H1 (cell line): ENCODE measurements around the gene ASTN2. TPM values are rescaled to one million over a fixed set of nuclear protein-coding genes. Genes with fewer than 3 reads are reported as not detected.

Experiments
- CTCF ChIA-PET: fragments of 300-600 bp; sonication (Branson Sonifier 250); formaldehyde crosslinking; loops from one replicate; lab custom pipeline; 2021; ENCODE audit not compliant: partially characterized antibody; lab: Charles Lee
- POLR2A ChIA-PET: fragments of 300-600 bp; sonication (Branson Sonifier 250); formaldehyde crosslinking; loops from one replicate; lab custom pipeline; 2021; ENCODE audit warnings: inconsistent platforms; ENCODE audit not compliant: partially characterized antibody; lab: Charles Lee
- DNase-seq, 2 experiments: peaks; one replicate each; pipeline versions ENCODE4 v3.0.0 to v3.0.0-alpha.2; 2010 to 2022; ENCODE audit warnings: low spot score in 2 of 2, low read depth in 1 of 2, mixed read lengths in 1 of 2
- FAIRE-seq: peaks from 2 replicates; lab custom pipeline; 2011; peaks lifted over from hg19 to GRCh38; lab: Jason Lieb, UNC
- H2AFZ ChIP-seq: 2 replicates; pipeline ENCODE4 v1.8.1; 2012; ENCODE audit warnings: low read length, inconsistent platforms
- H2AK5ac ChIP-seq: 2 replicates; pipeline ENCODE4 v1.6.1; 2013; ENCODE audit warnings: low read depth, low read length
- H2BK120ac ChIP-seq: replicated peaks from 2 replicates; pipeline ENCODE3; 2013; ENCODE audit warnings: low read depth, low read length, inconsistent platforms
- H2BK12ac ChIP-seq: 2 replicates; pipeline ENCODE4 v1.6.1; 2013; ENCODE audit warnings: low read depth, low read length
- H2BK15ac ChIP-seq: 2 replicates; pipeline ENCODE4 v1.6.1; 2013; ENCODE audit warnings: low read length
- H2BK20ac ChIP-seq: 2 replicates; pipeline ENCODE4 v1.6.1; 2013; ENCODE audit warnings: low read length
- H2BK5ac ChIP-seq: 2 replicates; pipeline ENCODE4 v1.6.1; 2013; ENCODE audit warnings: low read depth, low read length
- H3K14ac ChIP-seq: 2 replicates; pipeline ENCODE4 v1.6.1; 2013; ENCODE audit warnings: inconsistent platforms; ENCODE audit not compliant: insufficient read length
- H3K18ac ChIP-seq: 2 replicates; pipeline ENCODE4 v1.6.1; 2013; ENCODE audit warnings: low read length; ENCODE audit errors: extremely low read depth
- H3K23ac ChIP-seq: 2 replicates; pipeline ENCODE4 v1.6.1; 2013; ENCODE audit warnings: inconsistent platforms; ENCODE audit not compliant: insufficient read length
- H3K23me2 ChIP-seq: 2 replicates; pipeline ENCODE4 v1.6.1; 2013; ENCODE audit warnings: low read depth, low read length
- H3K27ac ChIP-seq: 2 replicates; pipeline ENCODE4 v1.6.1; 2011; ENCODE audit warnings: low read depth, low read length, inconsistent platforms
- H3K27me3 ChIP-seq, 4 experiments: replicated peaks in 1 of 4; 1 replicate in 1 of 4; 2 replicates in 3 of 4; pipeline versions ENCODE4 v1.6.1 to v1.8.1; 2011 to 2013; ENCODE audit warnings: low read length in 3 of 4, mild to moderate bottlenecking in 3 of 4, inconsistent platforms in 2 of 4, mixed read lengths in 2 of 4, moderate library complexity in 1 of 4; ENCODE audit not compliant: control insufficient read depth in 3 of 4, insufficient read depth in 3 of 4; ENCODE audit errors: extremely low read depth in 1 of 4
- H3K36me3 ChIP-seq, 4 experiments: 2 replicates each; pipeline versions ENCODE4 v1.6.1 to v1.8.1; 2011 to 2013; ENCODE audit warnings: mild to moderate bottlenecking in 4 of 4, low read length in 3 of 4, moderate library complexity in 2 of 4, control low read depth in 1 of 4, inconsistent platforms in 1 of 4; ENCODE audit not compliant: insufficient read depth in 4 of 4, control insufficient read depth in 2 of 4
- H3K4ac ChIP-seq: replicated peaks from 2 replicates; pipeline ENCODE3; 2013; ENCODE audit warnings: low read length, low read depth, mixed read lengths, inconsistent platforms; ENCODE audit not compliant: insufficient read length
- H3K4me1 ChIP-seq, 4 experiments: replicated peaks in 1 of 4; 1 replicate in 1 of 4; 2 replicates in 3 of 4; pipeline versions ENCODE4 v1.6.1 to v1.8.1; 2011 to 2013; ENCODE audit warnings: low read length in 3 of 4, inconsistent platforms in 2 of 4, mixed read lengths in 1 of 4; ENCODE audit not compliant: insufficient read depth in 4 of 4, control insufficient read depth in 3 of 4
- H3K4me2 ChIP-seq, 2 experiments: 2 replicates each; pipeline versions ENCODE4 v1.6.1 to v1.8.1; 2011 to 2013; ENCODE audit warnings: low read depth in 2 of 2, low read length in 2 of 2, control low read depth in 1 of 2, inconsistent platforms in 1 of 2, mild to moderate bottlenecking in 1 of 2; ENCODE audit not compliant: insufficient read depth in 1 of 2
- H3K4me3 ChIP-seq, 4 experiments: fragments of 200-600, 300-600 bp in 1 of 4; sonication (generic), shearing (Covaris generic), sonication (Bioruptor Twin) in 1 of 4; 2 replicates each; pipeline versions ENCODE4 v1.5.1 to v1.8.1; 2011 to 2016; ENCODE audit warnings: low read length in 4 of 4, low read depth in 3 of 4, control low read depth in 2 of 4, inconsistent platforms in 2 of 4, mild to moderate bottlenecking in 2 of 4, mixed read lengths in 1 of 4, moderate library complexity in 1 of 4; ENCODE audit not compliant: insufficient read depth in 2 of 4; ENCODE audit errors: extremely low read depth in 1 of 4
- H3K56ac ChIP-seq: replicated peaks from 2 replicates; pipeline ENCODE3; 2013; ENCODE audit warnings: low read depth, mild to moderate bottlenecking, mixed read lengths, low read length, inconsistent platforms; ENCODE audit not compliant: insufficient read length
- H3K79me1 ChIP-seq: 2 replicates; pipeline ENCODE4 v1.6.1; 2013; ENCODE audit warnings: low read depth, low read length, control low read depth
- H3K79me2 ChIP-seq, 2 experiments: 2 replicates each; pipeline versions ENCODE4 v1.6.1 to v1.8.1; 2012 to 2013; ENCODE audit warnings: low read length in 2 of 2, mild to moderate bottlenecking in 2 of 2, inconsistent platforms in 1 of 2; ENCODE audit not compliant: insufficient read depth in 2 of 2, control insufficient read depth in 1 of 2
- H3K9ac ChIP-seq, 4 experiments: replicated peaks in 1 of 4; 1 replicate in 1 of 4; 2 replicates in 3 of 4; pipeline versions ENCODE4 v1.6.1 to v1.8.1; 2011 to 2013; ENCODE audit warnings: low read depth in 3 of 4, low read length in 3 of 4, control low read depth in 2 of 4, mild to moderate bottlenecking in 2 of 4, moderate library complexity in 2 of 4, inconsistent platforms in 1 of 4; ENCODE audit errors: extremely low read depth in 1 of 4
- H3K9me3 ChIP-seq, 2 experiments: 2 replicates each; pipeline versions ENCODE4 v1.6.1 to v1.8.1; 2012 to 2013; ENCODE audit warnings: mild to moderate bottlenecking in 2 of 2, moderate library complexity in 2 of 2, control low read depth in 1 of 2, inconsistent platforms in 1 of 2, low read depth in 1 of 2, low read length in 1 of 2, mixed read lengths in 1 of 2; ENCODE audit not compliant: insufficient read depth in 2 of 2
- H4K20me1 ChIP-seq, 2 experiments: replicated peaks in 1 of 2; 2 replicates each; pipeline versions ENCODE3 to v1.8.1; 2011 to 2013; ENCODE audit warnings: inconsistent platforms in 2 of 2, low read length in 2 of 2, mild to moderate bottlenecking in 1 of 2; ENCODE audit not compliant: insufficient read depth in 2 of 2, control insufficient read depth in 1 of 2
- H4K5ac ChIP-seq: 2 replicates; pipeline ENCODE4 v1.6.1; 2013; ENCODE audit warnings: low read length, low read depth, mixed read lengths, inconsistent platforms; ENCODE audit not compliant: insufficient read length
- H4K8ac ChIP-seq: 2 replicates; pipeline ENCODE4 v1.8.0; 2013; ENCODE audit warnings: mild to moderate bottlenecking, moderate library complexity, low read length, inconsistent platforms; ENCODE audit not compliant: insufficient read depth; ENCODE audit errors: extremely low read depth
- H4K91ac ChIP-seq: replicated peaks from 2 replicates; pipeline ENCODE3; 2013; ENCODE audit warnings: low read length, mixed read lengths, inconsistent platforms; ENCODE audit not compliant: insufficient read length
- BRCA1 ChIP-seq: IDR thresholded peaks from 2 replicates; pipeline ENCODE4 v1.6.1; 2012; ENCODE audit warnings: low read depth, low read length, improper control_type of control experiment
- POLR2A ChIP-seq, 2 experiments: IDR thresholded peaks; 1 replicate in 1 of 2; 2 replicates in 1 of 2; pipeline ENCODE4 v1.6.1; 2011; ENCODE audit warnings: low read depth in 2 of 2, low read length in 2 of 2, mild to moderate bottlenecking in 2 of 2; ENCODE audit errors: control extremely low read depth in 1 of 2
- POLR2AphosphoS5 ChIP-seq: IDR thresholded peaks from 2 replicates; pipeline ENCODE4 v1.6.1; 2011; ENCODE audit warnings: low read depth, low read length
- SRF ChIP-seq: IDR thresholded peaks from 2 replicates; pipeline ENCODE4 v1.6.1; 2011; ENCODE audit warnings: mild to moderate bottlenecking, low read depth, low read length, moderate library complexity
- WGBS, 2 experiments: shearing (Covaris generic) in 1 of 2; methylation state at CpG; one replicate each; pipeline versions ENCODE4 v1.1.6 to v1.1.7; 2013 to 2015; ENCODE audit warnings: low lambda C conversion rate in 2 of 2, mixed read lengths in 2 of 2, inconsistent platforms in 1 of 2, low coverage in 1 of 2, missing lambda C conversion rate in 1 of 2; ENCODE audit not compliant: insufficient replicate concordance in 2 of 2, insufficient coverage in 1 of 2, insufficient read length in 1 of 2; ENCODE audit errors: extremely low coverage in 1 of 2, missing lambda C conversion rate in 1 of 2; 5-methylcytosine and 5-hydroxymethylcytosine counted together
- polyA plus RNA-seq, 7 experiments: library from polyadenylated mRNA; depleted of rRNA in 3 of 7; stranded (reverse) in 5 of 7; unstranded in 2 of 7; fragments of >200 nt in 5 of 7; fragments of 200-250 nt in 2 of 7; gene quantifications; 1 replicate in 5 of 7; 2 replicates in 1 of 7; 4 replicates in 1 of 7; pipeline versions ENCODE4 v1.2.1 to v1.2.3, GENCODE V29; 2011 to 2013; ENCODE audit warnings: missing spikeins in 2 of 7, mixed read lengths in 2 of 7
- total RNA-seq: library from RNA; stranded (reverse); fragmentation: NEBNext Ultra II Directional; extraction: Animal tissue kit (Norgen Biotek cat#: 25700); gene quantifications from 2 replicates; pipeline ENCODE4 v1.2.1, GENCODE V29; 2021

Gene ASTN2
- total and polyA plus RNA-seq, 2 of the 8 experiments (the other 6 are each of a cell fraction or from before 2014, with no cell fraction given), result 8.2 to 13.7 TPM

DNA sequence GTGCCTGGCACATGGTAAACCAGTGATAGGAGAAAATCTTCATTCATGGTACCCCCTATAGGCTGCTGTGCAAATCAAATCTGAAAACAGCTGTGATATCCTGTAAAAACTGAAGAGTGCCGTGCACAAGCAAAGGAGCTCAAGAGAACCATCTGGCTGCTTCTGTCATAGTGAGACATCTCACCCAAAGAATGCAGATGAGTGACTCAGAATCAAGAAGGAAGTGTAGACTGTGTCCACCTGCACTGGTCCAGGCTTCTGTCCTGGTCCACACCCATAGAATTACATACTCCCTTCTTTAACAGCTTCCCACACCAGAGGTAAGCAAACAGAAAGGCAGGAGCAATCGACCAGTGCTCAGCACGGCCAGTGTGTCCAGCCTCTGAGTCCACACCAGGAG lies 195.9 kb downstream of the ASTN2 start:
- H3K4me2 ChIP-seq, result no peak overlapping the region
- H3K4ac ChIP-seq, result no peak overlapping the region
- H3K36me3 ChIP-seq, result no peaks in the 10 kb centered on the region
- no peak overlapping the region; the same call in 1 of the 2 replicates for H2BK12ac ChIP-seq
- no peaks in the 10 kb centered on the region for H3K23me2 ChIP-seq
- H2AK5ac ChIP-seq, result no peak overlapping the region
- H2AFZ ChIP-seq, result no peak overlapping the region
- no peak overlapping the region for H2BK120ac ChIP-seq
- POLR2A ChIA-PET, result no interaction called here
- no peak for DNase-seq
- no peaks in the 10 kb centered on the region for H4K20me1 ChIP-seq
- WGBS, 2 experiments, result 70% methylated on average over 3 of the region's 3 CpGs; no CpG with 5 or more reads in 1 of the 2 experiments
- no peak overlapping the region for H3K4me3 ChIP-seq
- H3K79me2 ChIP-seq, result no peaks in the 10 kb centered on the region
- no peak overlapping the region for H3K9ac ChIP-seq
- H3K27ac ChIP-seq, result no peak overlapping the region
- H2BK15ac ChIP-seq, result no peak overlapping the region
- TF ChIP-seq POLR2A (IDR thresholded peaks at IDR 0.05; ENCODE audit: control extremely low read depth in 1 of 2, low read depth in 2 of 2, low read length in 2 of 2), result no peak
- no peak for TF ChIP-seq BRCA1
- no peak for TF ChIP-seq SRF
- no peak for TF ChIP-seq POLR2AphosphoS5
- no peak overlapping the region for H3K14ac ChIP-seq
- H3K18ac ChIP-seq, result no peak overlapping the region
- no peaks in the 10 kb centered on the region for H3K79me1 ChIP-seq
- CTCF ChIA-PET, result interaction anchor here (1.1 to 2.2 kb wide), 7 partner anchors 9 to 230 kb away, joined by 3 to 10 read pairs (median 3); no protein-coding TSS in a partner anchor
- H3K4me1 ChIP-seq, result no peaks in the 10 kb centered on the region
- no peak for FAIRE-seq
- no peak overlapping the region for H4K8ac ChIP-seq
- H3K23ac ChIP-seq, result no peak overlapping the region
- H2BK5ac ChIP-seq, result no peak overlapping the region
- no peaks in the 10 kb centered on the region for H3K27me3 ChIP-seq
- H4K5ac ChIP-seq, result no peak overlapping the region
- no peak overlapping the region for H2BK20ac ChIP-seq
- H4K91ac ChIP-seq, result no peak overlapping the region
- H3K56ac ChIP-seq, result no peak overlapping the region
- no peaks in the 10 kb centered on the region for H3K9me3 ChIP-seq
